Left colon (tissue), 2 donors: Measurements from ENCODE around the gene ITGA3. TPM values are rescaled to one million over a fixed set of nuclear protein-coding genes. Genes with fewer than 3 reads are reported as not detected.

Experiments used
- ATAC-seq: fragments of 200-7000 bp; cut with Tn5 transposase; one replicate; pipeline ENCODE4 v1.9.1; 2020; ENCODE audit warnings: mild to moderate bottlenecking, moderate library complexity
- DNase-seq, 2 donors: peaks; one replicate each; pipeline ENCODE4 v3.0.0-alpha.2; 2020
- intact Hi-C, 2 donors: fragments of 100-400 bp; cut with DNase I in 1 of 2; cut with micrococcal nuclease in 1 of 2; formaldehyde crosslinking; loops; one replicate each; pipeline versions ENCODE4 v1.11.2 to v1.14.0; 2022; cut with DNase I, micrococcal nuclease
- total RNA-seq, 2 donors: library from RNA; stranded (reverse); fragmentation: NEBNext Ultra II Directional; extraction: Animal tissue kit (Norgen Biotek cat#: 25700); gene quantifications; one replicate each; pipeline ENCODE4 v1.2.1, GENCODE V29; 2021
- donor health status: DM: no; HTN: no; CAD: no.
- donor health status: DM: yes; HTN: yes; CAD: no.

ITGA3 gene
- total RNA-seq, 2 donors from 2014 or later, result 130 to 170 TPM

GRCh38 chr17:50080827-50081226, 24.9 kb downstream of the ITGA3 start:
- intact Hi-C loops, result no loop called here
- no peak for DNase-seq

GRCh38 chr17:50081757-50082156, 25.8 kb downstream of the ITGA3 start:
- no peak for ATAC-seq
- no peak for DNase-seq
- intact Hi-C loops, result no loop called here

More at GRCh38 chr17:50080827-50081226, 24.9 kb downstream of the ITGA3 start:
- ATAC-seq, result no peak

- ATAC-seq (peak; percentile 77), DNase-seq (peak; percentile 58 to 69)
- intact Hi-C loops, result loop anchor here in 1 of 2 donors (2.0 kb wide), 1 partner anchor 61 kb away; no protein-coding TSS in a partner anchor
Observed at GRCh38 chr17:50087246-50087911, 31.5 kb downstream of the ITGA3 start.

- intact Hi-C loops, result loop anchor here in 1 of 2 donors (2.0 kb wide), 1 partner anchor 61 kb away; no protein-coding TSS in a partner anchor
- ATAC-seq (no peak), DNase-seq (no peak)
Observed at GRCh38 chr17:50087912-50088405, 32.0 kb downstream of the ITGA3 start.

- no peak for DNase-seq
- intact Hi-C loops, result no loop called here
Observed at GRCh38 chr17:50088952-50089825, 33.3 kb downstream of the ITGA3 start.

GRCh38 chr17:50090071-50090470, 34.2 kb downstream of the ITGA3 start:
- ATAC-seq (no peak), DNase-seq (no peak)
- intact Hi-C loops, result loop anchor here in 1 of 2 donors (10.0 kb wide), 1 partner anchor 205 kb away; no protein-coding TSS in a partner anchor

More at GRCh38 chr17:50088952-50089825, 33.3 kb downstream of the ITGA3 start:
- ATAC-seq, result no peak

GRCh38 chr17:50090971-50091917, 35.3 kb downstream of the ITGA3 start:
- ATAC-seq, result no peak
- no peak for DNase-seq
- intact Hi-C loops, result loop anchor here in 1 of 2 donors (10.0 kb wide), 1 partner anchor 204 kb away; no protein-coding TSS in a partner anchor

- no peak for ATAC-seq
- DNase-seq, result no peak
- intact Hi-C loops, result loop anchor here in 1 of 2 donors (10.0 kb wide), 1 partner anchor 203 kb away; no protein-coding TSS in a partner anchor
Observed at GRCh38 chr17:50091918-50092285, 36.0 kb downstream of the ITGA3 start.

- ATAC-seq (no peak), DNase-seq (no peak)
- intact Hi-C loops, result loop anchor here in 1 of 2 donors (10.0 kb wide), 1 partner anchor 202 kb away; no protein-coding TSS in a partner anchor
Observed at GRCh38 chr17:50093246-50093645, 37.3 kb downstream of the ITGA3 start.

- no peak for DNase-seq
- ATAC-seq, result no peak
- intact Hi-C loops, result loop anchor here in 1 of 2 donors (10.0 kb wide), 1 partner anchor 201 kb away; no protein-coding TSS in a partner anchor
Observed at GRCh38 chr17:50093807-50094206, 37.9 kb downstream of the ITGA3 start.

- DNase-seq (peak; percentile 86 to 94), ATAC-seq (peak; percentile 64)
- intact Hi-C loops, result loop anchor here in 1 of 2 donors (10.0 kb wide), 1 partner anchor 201 kb away; no protein-coding TSS in a partner anchor
Observed at GRCh38 chr17:50094243-50094752, 38.4 kb downstream of the ITGA3 start.

- ATAC-seq (peak; percentile 87), DNase-seq (peak; percentile 95 to 96)
- intact Hi-C loops, result loop anchor here in 1 of 2 donors (10.0 kb wide), 1 partner anchor 200 kb away; no protein-coding TSS in a partner anchor
Observed at GRCh38 chr17:50094753-50095619, 39.1 kb downstream of the ITGA3 start, which contains the start of gene PDK2. TSS of gene PDK2 (plus strand) at chr17:50095351. CDS start at chr17:50095436, 85 bp downstream.

- ATAC-seq, result no peak
- no peak for DNase-seq
- intact Hi-C loops, result loop anchor here in 1 of 2 donors (10.0 kb wide), 1 partner anchor 199 kb away; no protein-coding TSS in a partner anchor
Observed at GRCh38 chr17:50095626-50096037, 39.7 kb downstream of the ITGA3 start.

- no peak for DNase-seq
- intact Hi-C loops, result loop anchor here in 1 of 2 donors (10.0 kb wide), 1 partner anchor 199 kb away; no protein-coding TSS in a partner anchor
- ATAC-seq, result peak; percentile 3
Observed at GRCh38 chr17:50096092-50096491, 40.2 kb downstream of the ITGA3 start.

- ATAC-seq (no peak), DNase-seq (no peak)
- intact Hi-C loops, result loop anchor here in 1 of 2 donors (10.0 kb wide), 1 partner anchor 198 kb away; no protein-coding TSS in a partner anchor
Observed at GRCh38 chr17:50096758-50097157, 40.8 kb downstream of the ITGA3 start.

GRCh38 chr17:50097455-50097854, 41.5 kb downstream of the ITGA3 start:
- ATAC-seq (no peak), DNase-seq (no peak)
- intact Hi-C loops, result loop anchor here in 1 of 2 donors (10.0 kb wide), 1 partner anchor 197 kb away; no protein-coding TSS in a partner anchor
